Spleen (tissue), 11 donors: ENCODE data around the gene DDX55. TPM values are rescaled to one million over a fixed set of nuclear protein-coding genes. Genes with fewer than 3 reads are reported as not detected.
A peak's percentile ranks its signal among the peaks of the same experiment; 100 is the strongest.

Experiments used
- DNase-seq: peaks from one replicate; pipeline ENCODE4 v3.0.0-alpha.2; 2020
- H3K27ac ChIP-seq, 8 donors: fragments of 200-600 bp; sonication (generic) in 7 of 8; 1 replicate in 4 of 8; 2 replicates in 4 of 8; pipeline versions ENCODE4 v1.5.0 to v1.8.0; 2016 to 2021; ENCODE audit warnings: inconsistent platforms in 4 of 8, mild to moderate bottlenecking in 4 of 8, moderate library complexity in 1 of 8
- H3K27me3 ChIP-seq, 7 donors: fragments of 200-600 bp; sonication (generic) in 6 of 7; replicated peaks in 1 of 7; 1 replicate in 4 of 7; 2 replicates in 3 of 7; pipeline versions ENCODE4 v1.5.0 to v1.8.0; 2016 to 2021; ENCODE audit warnings: inconsistent platforms in 3 of 7, mild to moderate bottlenecking in 1 of 7
- H3K36me3 ChIP-seq, 6 donors: fragments of 200-600 bp; sonication (generic) in 5 of 6; 1 replicate in 4 of 6; 2 replicates in 2 of 6; pipeline versions ENCODE4 v1.5.0 to v1.8.0; 2016 to 2021; ENCODE audit warnings: inconsistent platforms in 2 of 6
- H3K4me1 ChIP-seq, 6 donors: fragments of 200-600 bp; sonication (generic) in 5 of 6; 1 replicate in 3 of 6; 2 replicates in 3 of 6; pipeline versions ENCODE4 v1.5.0 to v1.8.0; 2016 to 2021; ENCODE audit warnings: inconsistent platforms in 3 of 6
- H3K4me3 ChIP-seq, 8 donors: fragments of 200-600 bp; sonication (generic) in 7 of 8; 1 replicate in 4 of 8; 2 replicates in 4 of 8; pipeline versions ENCODE4 v1.5.0 to v1.8.0; 2016 to 2021; ENCODE audit warnings: inconsistent platforms in 4 of 8, mild to moderate bottlenecking in 4 of 8, moderate library complexity in 2 of 8
- H3K9me3 ChIP-seq, 8 donors: fragments of 200-600 bp; sonication (generic) in 7 of 8; 1 replicate in 4 of 8; 2 replicates in 4 of 8; pipeline versions ENCODE4 v1.5.0 to v1.8.0; 2016 to 2021; ENCODE audit warnings: inconsistent platforms in 4 of 8
- POLR2A ChIP-seq, 3 donors: fragments of 450-650 bp; IDR thresholded peaks; one replicate each; pipeline ENCODE4 v1.5.1; 2017; ENCODE audit warnings: antibody characterized with exemption in 3 of 3, mild to moderate bottlenecking in 1 of 3
- POLR2AphosphoS5 ChIP-seq, 3 donors: sonication (generic); formaldehyde crosslinking; IDR thresholded peaks; one replicate each; pipeline ENCODE4 v1.5.1; 2017; ENCODE audit warnings: antibody characterized with exemption in 3 of 3
- WGBS, 5 donors: extraction: QIAGEN DNeasy Blood & Tissue Kit in 3 of 5; methylation state at CpG; one replicate each; pipeline versions ENCODE4 v1.1.5 to v1.1.7; 2013 to 2018; 5-methylcytosine and 5-hydroxymethylcytosine counted together
- intact Hi-C: fragments of 100-400 bp; cut with DNase I; formaldehyde crosslinking; loops from one replicate; pipeline ENCODE4 v1.15.0; 2023; ENCODE audit warnings: low total_unique reads
- polyA plus RNA-seq, 3 donors: library from polyadenylated mRNA; stranded (reverse); fragments of 200-250 nt; gene quantifications; one replicate each; pipeline ENCODE4 v1.2.1, GENCODE V29; 2013
- total RNA-seq, 7 donors: library from RNA; depleted of rRNA in 3 of 7; stranded (reverse); fragments of >200 nt in 3 of 7; fragmentation: NEBNext Ultra II Directional in 4 of 7; extraction: Animal tissue kit (Norgen Biotek cat#: 25700) in 4 of 7; gene quantifications; one replicate each; pipeline versions ENCODE4 v1.1.0 to v1.2.1, GENCODE V29; 2016 to 2021
- TF ChIP-seq, protein P1 (sequence below), 11 experiments: fragments of 200-600 bp in 7 of 11; fragments of 450-650 bp in 4 of 11; sonication (generic) in 4 of 11; IDR thresholded peaks in 8 of 11; conservative IDR thresholded peaks in 3 of 11; 1 replicate in 7 of 11; 2 replicates in 4 of 11; pipeline versions ENCODE4 v1.4.0 to v1.8.0; 2016 to 2021; ENCODE audit warnings: antibody characterized with exemption in 11 of 11, inconsistent platforms in 4 of 11, mild to moderate bottlenecking in 1 of 11
- donor health status: healthy with polysubstance abuse.
- donor health status: DM: no; HTN: no; CAD: no; lungs with moderate emphysema.
- donor health status: DM: no; HTN: no; CAD: no.
- donor health status: Bipolar disorder and iron deficiency.
- donor health status: healthy.
- donor health status: DM: no; HTN: no; CAD: no.
- donor health status: DM: yes; HTN: yes; CAD: no.

The DDX55 gene
- total and polyA plus RNA-seq, 10 donors = 16.4 to 43.7 (median 22.2) TPM

DNA sequence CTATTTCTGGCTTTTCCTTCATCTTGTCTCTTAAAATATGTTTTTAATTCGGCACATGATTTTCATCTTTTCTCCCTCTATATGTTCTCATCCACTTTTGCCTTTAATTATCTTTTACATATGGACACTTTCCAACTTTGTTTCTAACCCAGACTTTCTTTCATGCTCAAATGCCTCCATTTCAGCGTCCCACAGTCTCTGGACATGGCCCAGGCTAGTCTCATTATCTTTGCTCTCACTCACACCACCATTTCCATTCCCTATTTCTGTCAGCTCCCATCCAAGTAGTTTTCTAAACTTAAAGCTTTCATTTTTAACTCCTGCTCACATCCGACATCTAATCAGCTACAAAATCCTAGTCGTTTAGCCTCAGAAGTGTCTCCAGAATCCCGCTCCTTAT lies 46.5 kb downstream of the DDX55 start:
- H3K36me3 ChIP-seq = peaks cover 5 to 100% (median 69%) of the 10 kb centered on the region in 6 donors
- intact Hi-C loops = no loop called here
- H3K4me3 ChIP-seq = no peak overlapping the region
- no peak for DNase-seq
- TF ChIP-seq, protein P1, sequence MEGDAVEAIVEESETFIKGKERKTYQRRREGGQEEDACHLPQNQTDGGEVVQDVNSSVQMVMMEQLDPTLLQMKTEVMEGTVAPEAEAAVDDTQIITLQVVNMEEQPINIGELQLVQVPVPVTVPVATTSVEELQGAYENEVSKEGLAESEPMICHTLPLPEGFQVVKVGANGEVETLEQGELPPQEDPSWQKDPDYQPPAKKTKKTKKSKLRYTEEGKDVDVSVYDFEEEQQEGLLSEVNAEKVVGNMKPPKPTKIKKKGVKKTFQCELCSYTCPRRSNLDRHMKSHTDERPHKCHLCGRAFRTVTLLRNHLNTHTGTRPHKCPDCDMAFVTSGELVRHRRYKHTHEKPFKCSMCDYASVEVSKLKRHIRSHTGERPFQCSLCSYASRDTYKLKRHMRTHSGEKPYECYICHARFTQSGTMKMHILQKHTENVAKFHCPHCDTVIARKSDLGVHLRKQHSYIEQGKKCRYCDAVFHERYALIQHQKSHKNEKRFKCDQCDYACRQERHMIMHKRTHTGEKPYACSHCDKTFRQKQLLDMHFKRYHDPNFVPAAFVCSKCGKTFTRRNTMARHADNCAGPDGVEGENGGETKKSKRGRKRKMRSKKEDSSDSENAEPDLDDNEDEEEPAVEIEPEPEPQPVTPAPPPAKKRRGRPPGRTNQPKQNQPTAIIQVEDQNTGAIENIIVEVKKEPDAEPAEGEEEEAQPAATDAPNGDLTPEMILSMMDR (IDR thresholded peaks at IDR 0.05 in 8 of 11, conservative IDR thresholded peaks at IDR 0.05 in 3 of 11) = no peak
- TF ChIP-seq POLR2A (IDR thresholded peaks at IDR 0.05) (no peak), POLR2AphosphoS5 (IDR thresholded peaks at IDR 0.05) (no peak)
- no peaks in the 10 kb centered on the region for H3K9me3 ChIP-seq
- H3K27ac ChIP-seq = no peak overlapping the region
- no peaks in the 10 kb centered on the region for H3K4me1 ChIP-seq
- 92 to 99% (median 95%) methylated on average over 5 of the region's 5 CpGs for WGBS, 5 donors
- no peaks in the 10 kb centered on the region for H3K27me3 ChIP-seq

DNA sequence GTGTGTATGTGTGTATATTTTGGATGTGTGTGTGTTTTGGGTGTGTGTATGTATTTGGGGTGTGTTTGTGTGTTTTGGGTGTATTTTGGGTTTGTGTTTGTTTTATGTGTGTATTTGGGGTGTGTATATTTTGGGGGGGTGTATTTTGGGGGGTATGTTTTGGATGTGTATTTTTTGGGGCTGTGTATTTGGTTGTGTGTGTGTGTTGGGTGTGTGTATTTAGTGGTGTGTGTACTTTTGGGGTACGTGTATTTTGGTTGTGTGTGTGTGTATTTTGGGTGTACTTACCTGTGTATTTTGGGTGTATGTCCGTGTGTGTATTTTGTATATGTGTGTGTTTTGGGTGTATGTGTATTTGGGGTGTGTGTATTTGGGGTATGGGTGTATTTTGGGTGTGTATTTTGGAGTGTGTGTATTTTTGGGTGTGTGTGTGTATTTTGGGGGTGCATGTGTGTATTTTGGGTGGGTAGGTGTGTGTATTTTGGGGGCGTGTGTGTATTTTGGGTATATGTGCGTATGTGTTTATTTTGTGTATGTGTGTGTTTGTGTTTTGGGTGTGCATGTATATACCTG lies 52.3 kb downstream of the DDX55 start:
- no peak for DNase-seq
- intact Hi-C loops = no loop called here
- Histone ChIP-seq H3K4me3 (no peak overlapping the region), H3K4me1 (peaks cover 0 to 20% (median 8%) of the 10 kb centered on the region in 6 donors), H3K36me3 (peaks cover 0 to 94% (median 50%) of the 10 kb centered on the region in 6 donors), H3K9me3 (no peaks in the 10 kb centered on the region), H3K27me3 (no peaks in the 10 kb centered on the region), H3K27ac (no peak overlapping the region)
- TF ChIP-seq POLR2A (IDR thresholded peaks at IDR 0.05) = no peak
- TF ChIP-seq, protein P1 (IDR thresholded peaks at IDR 0.05 in 8 of 11, conservative IDR thresholded peaks at IDR 0.05 in 3 of 11) = no peak
- no peak for TF ChIP-seq POLR2AphosphoS5 (IDR thresholded peaks at IDR 0.05)
- WGBS, 5 donors = 88 to 98% (median 93%) methylated on average over 4 of the region's 4 CpGs

DNA sequence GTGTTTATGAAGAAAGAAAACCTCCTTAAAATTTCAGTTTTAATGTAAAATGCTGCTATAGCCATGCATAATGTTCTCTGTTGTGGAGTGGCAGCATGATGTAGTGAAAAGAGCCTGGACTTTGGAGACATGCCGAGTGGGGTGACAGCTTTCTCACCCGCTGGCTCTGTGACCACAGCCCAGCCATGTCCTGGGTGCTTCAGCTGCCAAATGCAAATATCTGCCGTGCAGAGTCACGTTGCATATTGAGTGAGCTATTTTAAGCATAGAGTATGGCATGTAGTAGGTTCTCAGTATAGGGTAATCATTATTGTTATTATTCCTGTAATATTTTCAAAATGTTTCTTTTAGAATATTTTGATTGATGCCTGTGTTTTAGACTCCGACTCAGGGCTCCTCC lies 53.5 kb downstream of the DDX55 start:
- TF ChIP-seq POLR2AphosphoS5 (IDR thresholded peaks at IDR 0.05) (peak in 1 of 3 donors; percentile 9), POLR2A (IDR thresholded peaks at IDR 0.05) (no peak)
- Histone ChIP-seq H3K9me3 (no peaks in the 10 kb centered on the region), H3K4me3 (no peak overlapping the region), H3K27ac (no peak overlapping the region), H3K36me3 (peaks cover 0 to 94% (median 46%) of the 10 kb centered on the region in 6 donors), H3K4me1 (peaks cover 0 to 32% (median 13%) of the 10 kb centered on the region in 6 donors), H3K27me3 (no peaks in the 10 kb centered on the region)
- DNase-seq = no peak
- intact Hi-C loops = no loop called here
- 73 to 81% (median 79%) methylated on average over 5 of the region's 5 CpGs for WGBS, 5 donors

DNA sequence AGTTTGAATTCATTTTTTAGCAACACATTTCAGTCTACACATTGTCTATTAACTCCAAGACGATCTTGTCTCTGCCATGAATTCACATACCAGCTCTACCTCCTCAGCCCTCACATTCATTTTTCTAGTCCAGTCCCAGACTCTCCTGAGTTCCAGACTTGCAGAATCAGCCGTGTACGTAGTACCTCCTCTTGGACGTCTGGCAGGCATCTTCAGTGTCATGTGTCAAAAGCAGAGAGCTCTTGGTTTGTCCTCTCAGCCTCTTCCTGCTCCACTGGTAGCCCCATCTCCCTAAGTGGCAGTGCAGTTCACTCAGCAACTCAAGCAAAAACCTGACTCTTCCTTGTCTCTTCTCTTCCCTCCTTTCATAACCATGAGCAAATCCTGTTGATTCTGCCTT lies 54.5 kb downstream of the DDX55 start:
- H3K4me1 ChIP-seq = peaks cover 0 to 32% (median 13%) of the 10 kb centered on the region in 6 donors
- TF ChIP-seq POLR2AphosphoS5 (IDR thresholded peaks at IDR 0.05) (no peak), POLR2A (IDR thresholded peaks at IDR 0.05) (no peak)
- TF ChIP-seq, protein P1 (IDR thresholded peaks at IDR 0.05 in 8 of 11, conservative IDR thresholded peaks at IDR 0.05 in 3 of 11) = no peak
- H3K4me3 ChIP-seq = no peak overlapping the region
- WGBS, 5 donors = 83 to 91% (median 85%) methylated on average over 4 of the region's 4 CpGs
- no peaks in the 10 kb centered on the region for H3K27me3 ChIP-seq
- intact Hi-C loops = no loop called here
- no peak overlapping the region for H3K27ac ChIP-seq
- peaks cover 0 to 93% (median 38%) of the 10 kb centered on the region in 6 donors for H3K36me3 ChIP-seq
- H3K9me3 ChIP-seq = no peaks in the 10 kb centered on the region
- no peak for DNase-seq
